Prostate gland (tissue), 2 donors: Measurements from ENCODE around the gene PRKD1.

Experiments used
- CTCF ChIP-seq, 4 experiments: fragments of 200-600 bp in 2 of 4; fragments of 450-650 bp in 2 of 4; sonication (generic) in 2 of 4; IDR thresholded peaks; 1 replicate in 3 of 4; 2 replicates in 1 of 4; pipeline ENCODE4 v1.5.1; 2016 to 2019; ENCODE audit warnings: antibody characterized with exemption in 4 of 4, mild to moderate bottlenecking in 2 of 4, moderate library complexity in 2 of 4
- POLR2A ChIP-seq: fragments of 450-650 bp; IDR thresholded peaks from one replicate; pipeline ENCODE4 v1.6.1; 2016; ENCODE audit warnings: antibody characterized with exemption, mild to moderate bottlenecking

- TF ChIP-seq CTCF (IDR thresholded peaks at IDR 0.05), result no peak
- no peak for TF ChIP-seq POLR2A
These were observed 97.8 kb downstream of the PRKD1 start for GRCh38 chr14:29829851-29830250.
